HEK293T (cell line): Measurements from ENCODE around the gene BCR.

Experiments used
- ELF4 ChIP-seq: fragments of 450-650 bp; IDR thresholded peaks from 2 replicates; pipeline ENCODE4 v1.6.1; 2017; ENCODE audit warnings: antibody characterized with exemption
- FOXM1 ChIP-seq: fragments of 450-650 bp; IDR thresholded peaks from 2 replicates; pipeline ENCODE4 v1.6.1; 2017; ENCODE audit warnings: mild to moderate bottlenecking, borderline replicate concordance
- HDGF ChIP-seq: fragments of 450-650 bp; IDR thresholded peaks from 2 replicates; pipeline ENCODE4 v1.6.1; 2017; ENCODE audit warnings: antibody characterized with exemption, borderline replicate concordance
- SP1 ChIP-seq: fragments of 450-650 bp; IDR thresholded peaks from 2 replicates; pipeline ENCODE4 v1.6.1; 2017
- SUZ12 ChIP-seq: fragments of 450-650 bp; IDR thresholded peaks from 2 replicates; pipeline ENCODE4 v1.6.1; 2016; ENCODE audit warnings: mild to moderate bottlenecking

DNA sequence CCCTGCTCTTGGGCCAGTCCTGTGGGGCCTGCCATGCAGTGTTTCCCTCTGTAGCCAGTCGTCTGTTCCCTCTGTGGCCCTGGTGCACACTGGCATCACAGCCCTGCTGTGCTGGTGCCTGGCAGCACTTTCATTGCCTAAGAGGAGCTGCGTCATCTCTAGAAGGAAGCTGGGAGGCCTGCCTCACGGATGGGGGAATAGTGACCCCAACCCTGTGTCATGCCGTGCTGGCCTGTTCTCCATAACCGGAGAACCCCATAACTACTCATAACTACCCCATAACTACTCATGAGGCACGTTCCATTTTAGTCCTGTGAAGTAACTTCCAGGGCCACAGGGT lies 21.0 kb upstream of the BCR start:
- TF ChIP-seq SUZ12 (no peak), SP1 (no peak), FOXM1 (no peak), HDGF (no peak), ELF4 (no peak)
